Measurements from ENCODE around the gene CXCL16. TPM values are rescaled to one million over a fixed set of nuclear protein-coding genes. Genes with fewer than 3 reads are reported as not detected.

CXCL16 gene
- total RNA-seq, 4 donors from 2014 or later = 12.5 to 33.9 (median 18.8) TPM

DNA sequence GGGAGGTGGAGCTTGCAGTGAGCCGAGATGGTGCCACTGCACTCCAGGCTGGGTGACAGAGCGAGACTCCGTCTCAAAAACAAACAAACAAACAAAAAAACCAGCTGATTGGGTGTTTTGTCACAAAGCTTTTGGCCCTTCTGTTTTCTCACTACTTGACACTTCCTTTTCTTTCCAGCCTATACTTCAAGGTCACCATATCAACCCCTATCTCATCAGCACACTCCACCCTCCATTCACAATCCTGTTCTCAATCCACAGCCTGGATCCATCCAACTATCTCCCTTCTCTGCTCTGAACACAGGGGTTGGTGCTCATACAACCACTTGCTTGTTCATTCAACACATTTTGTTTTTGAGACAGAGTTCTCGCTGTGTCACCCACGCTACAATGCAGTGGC lies 15.1 kb downstream of the CXCL16 start:
- 90% methylated on average over 5 of the region's 5 CpGs for WGBS
- H3K27ac ChIP-seq = no peak overlapping the region

GRCh38 chr17:4722678-4723240 lies 17.0 kb downstream of the CXCL16 start:
- TF ChIP-seq CTCF (IDR thresholded peaks at IDR 0.05) (no peak), POLR2AphosphoS5 (IDR thresholded peaks at IDR 0.05) (no peak), EP300 (IDR thresholded peaks at IDR 0.05) (no peak), POLR2A (IDR thresholded peaks at IDR 0.05) (no peak)
- H3K4me3 ChIP-seq = no peak overlapping the region
- 85% methylated on average over 16 of the region's 16 CpGs for WGBS
- DNase-seq (ENCODE audit: low spot score in 2 of 2) = no peak
- H3K27ac ChIP-seq = no peak overlapping the region
- no peaks in the 10 kb centered on the region for H3K4me1 ChIP-seq
- no peaks in the 10 kb centered on the region for H3K9me3 ChIP-seq
- no peaks in the 10 kb centered on the region for H3K27me3 ChIP-seq
- H3K36me3 ChIP-seq = peaks cover 21% of the 10 kb centered on the region

More for the DNA sequence above, 15.1 kb downstream of the CXCL16 start:
- Histone ChIP-seq H3K4me1 (no peaks in the 10 kb centered on the region), H3K4me3 (no peak overlapping the region), H3K27me3 (no peaks in the 10 kb centered on the region), H3K36me3 (peaks cover 9% of the 10 kb centered on the region), H3K9me3 (no peaks in the 10 kb centered on the region)
- DNase-seq (ENCODE audit: low spot score in 2 of 2) = no peak
- TF ChIP-seq EP300 (IDR thresholded peaks at IDR 0.05) (no peak), POLR2AphosphoS5 (IDR thresholded peaks at IDR 0.05) (no peak), POLR2A (IDR thresholded peaks at IDR 0.05) (no peak), CTCF (IDR thresholded peaks at IDR 0.05) (no peak)

DNA sequence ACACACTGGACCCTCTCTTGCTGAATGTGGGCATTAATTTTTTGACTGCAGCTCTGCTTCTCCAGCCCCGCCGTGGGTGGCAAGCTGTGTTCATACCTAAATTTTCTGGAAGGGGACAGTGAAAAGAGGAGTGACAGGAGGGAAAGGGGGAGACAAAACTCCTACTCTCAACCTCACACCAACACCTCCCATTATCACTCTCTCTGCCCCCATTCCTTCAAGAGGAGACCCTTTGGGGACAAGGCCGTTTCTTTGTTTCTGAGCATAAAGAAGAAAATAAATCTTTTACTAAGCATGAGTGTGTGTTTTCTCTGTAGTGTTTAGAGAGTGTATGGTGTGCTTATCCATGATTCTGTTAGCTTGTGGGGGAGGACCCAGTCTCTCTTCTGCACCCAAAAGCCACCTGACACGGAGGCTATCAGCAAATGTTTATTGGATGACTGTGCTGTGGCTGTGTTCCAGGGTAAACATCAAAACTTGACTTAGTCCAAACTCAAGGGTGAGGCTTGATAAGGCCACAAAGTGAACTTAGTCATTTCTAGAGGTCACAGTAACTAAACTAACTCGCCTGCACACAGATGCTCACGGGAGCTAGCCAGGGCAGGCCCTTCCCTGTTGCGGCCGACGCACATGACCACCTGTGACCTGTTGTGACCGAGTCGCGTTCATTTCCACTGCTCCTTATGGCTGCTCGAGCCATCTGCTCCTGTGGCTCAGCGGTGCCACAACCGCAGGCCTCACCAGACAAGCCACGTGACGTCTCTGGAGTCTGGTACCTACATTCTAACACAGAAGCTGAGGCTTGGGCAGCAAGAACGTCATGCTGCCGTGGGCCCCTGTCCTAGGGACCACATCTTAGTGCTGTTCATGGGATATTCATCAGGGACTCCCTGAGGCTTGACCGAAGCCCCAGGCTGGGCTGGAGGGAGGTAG lies 18.3 kb downstream of the CXCL16 start:
- Histone ChIP-seq H3K9me3 (no peaks in the 10 kb centered on the region), H3K4me1 (no peaks in the 10 kb centered on the region), H3K4me3 (no peak overlapping the region), H3K27me3 (no peaks in the 10 kb centered on the region), H3K27ac (no peak overlapping the region), H3K36me3 (peaks cover 34% of the 10 kb centered on the region)
- DNase-seq (ENCODE audit: low spot score in 2 of 2) = no peak
- TF ChIP-seq POLR2A (IDR thresholded peaks at IDR 0.05) (no peak), EP300 (IDR thresholded peaks at IDR 0.05) (no peak), POLR2AphosphoS5 (IDR thresholded peaks at IDR 0.05) (no peak), CTCF (IDR thresholded peaks at IDR 0.05) (no peak)
- 78% methylated on average over 20 of the region's 20 CpGs for WGBS

DNA sequence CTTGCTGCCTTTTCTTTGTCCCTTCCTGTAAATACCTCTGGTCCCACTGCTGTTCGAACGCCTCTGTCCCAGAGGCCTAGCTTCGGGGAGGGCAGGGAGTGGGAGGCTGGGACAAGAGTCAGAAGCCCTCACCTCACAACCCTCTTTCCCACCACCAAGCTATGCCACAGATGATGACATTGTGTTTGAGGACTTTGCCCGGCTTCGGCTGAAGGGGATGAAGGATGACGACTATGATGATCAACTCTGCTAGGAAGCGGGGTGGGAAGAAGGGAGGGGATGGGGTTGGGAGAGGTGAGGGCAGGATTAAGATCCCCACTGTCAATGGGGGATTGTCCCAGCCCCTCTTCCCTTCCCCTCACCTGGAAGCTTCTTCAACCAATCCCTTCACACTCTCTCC lies 18.9 kb downstream of the CXCL16 start:
- no peak for DNase-seq (ENCODE audit: low spot score in 2 of 2)
- WGBS = 93% methylated on average over 7 of the region's 7 CpGs
- peaks cover 35% of the 10 kb centered on the region for H3K36me3 ChIP-seq
- H3K27ac ChIP-seq = no peak overlapping the region
- no peak for TF ChIP-seq POLR2AphosphoS5 (IDR thresholded peaks at IDR 0.05)
- no peak for TF ChIP-seq CTCF (IDR thresholded peaks at IDR 0.05)
- TF ChIP-seq EP300 (IDR thresholded peaks at IDR 0.05) = no peak
- no peak for TF ChIP-seq POLR2A (IDR thresholded peaks at IDR 0.05)
- H3K4me1 ChIP-seq = no peaks in the 10 kb centered on the region
- H3K4me3 ChIP-seq = no peak overlapping the region
- no peaks in the 10 kb centered on the region for H3K27me3 ChIP-seq
- no peaks in the 10 kb centered on the region for H3K9me3 ChIP-seq

- WGBS = 65% methylated on average over 13 of the region's 15 CpGs
- H3K27ac ChIP-seq = no peak overlapping the region
- TF ChIP-seq POLR2AphosphoS5 (IDR thresholded peaks at IDR 0.05) (no peak), CTCF (IDR thresholded peaks at IDR 0.05) (no peak), EP300 (IDR thresholded peaks at IDR 0.05) (no peak), POLR2A (IDR thresholded peaks at IDR 0.05) (no peak)
- DNase-seq (ENCODE audit: low spot score in 2 of 2) = no peak
- peaks cover 35% of the 10 kb centered on the region for H3K36me3 ChIP-seq
- H3K4me1 ChIP-seq = no peaks in the 10 kb centered on the region
- no peaks in the 10 kb centered on the region for H3K27me3 ChIP-seq
- no peaks in the 10 kb centered on the region for H3K9me3 ChIP-seq
- no peak overlapping the region for H3K4me3 ChIP-seq
Measured at GRCh38 chr17:4719684-4720221, 20.0 kb downstream of the CXCL16 start.

Data from suprapubic skin (tissue), 4 donors.